HEK293 (cell line): Measurements from ENCODE around the gene GAA.

ENCODE experiments used
- CTCF ChIP-seq: fragments of 450-650 bp; formaldehyde crosslinking; IDR thresholded peaks from 2 replicates; pipeline ENCODE4 v1.5.1; 2016; ENCODE audit warnings: missing biosample characterization, missing genetic modification characterization
- REST ChIP-seq: fragments of 450-650 bp; formaldehyde crosslinking; IDR thresholded peaks from 2 replicates; pipeline ENCODE4 v1.5.1; 2016; ENCODE audit warnings: missing biosample characterization, missing genetic modification characterization
- ZBTB10 ChIP-seq: fragments of 450-650 bp; formaldehyde crosslinking; IDR thresholded peaks from 2 replicates; pipeline ENCODE4 v1.5.1; 2016; ENCODE audit warnings: missing biosample characterization, missing genetic modification characterization
- ZBTB11 ChIP-seq: fragments of 450-650 bp; formaldehyde crosslinking; conservative IDR thresholded peaks from 2 replicates; pipeline ENCODE4 v1.5.1; 2016; ENCODE audit warnings: low read depth, missing biosample characterization, missing genetic modification characterization
- ZFP3 ChIP-seq: fragments of 450-650 bp; formaldehyde crosslinking; IDR thresholded peaks from 2 replicates; pipeline ENCODE4 v1.5.1; 2016; ENCODE audit warnings: low read depth, missing biosample characterization, missing genetic modification characterization
- ZNF18 ChIP-seq: fragments of 450-650 bp; formaldehyde crosslinking; IDR thresholded peaks from 2 replicates; pipeline ENCODE4 v1.5.1; 2016; ENCODE audit warnings: missing biosample characterization, missing genetic modification characterization
- ZNF548 ChIP-seq: fragments of 450-650 bp; formaldehyde crosslinking; IDR thresholded peaks from 2 replicates; pipeline ENCODE4 v1.5.1; 2016; ENCODE audit warnings: missing biosample characterization, missing genetic modification characterization
- ZNF701 ChIP-seq: fragments of 450-650 bp; formaldehyde crosslinking; IDR thresholded peaks from 2 replicates; pipeline ENCODE4 v1.5.1; 2016; ENCODE audit warnings: missing biosample characterization, missing genetic modification characterization

GRCh38 chr17:80133626-80133970, 32.2 kb downstream of the GAA start:
- no peak for TF ChIP-seq CTCF (tag by site-specific recombination)
- TF ChIP-seq REST (tag by site-specific recombination) = no peak
- TF ChIP-seq ZBTB11 (tag by site-specific recombination) = no peak
- no peak for TF ChIP-seq ZNF18 (tag by site-specific recombination)
- TF ChIP-seq ZNF701 (tag by site-specific recombination) = no peak
- TF ChIP-seq ZFP3 (tag by site-specific recombination) = no peak
- no peak for TF ChIP-seq ZNF548 (tag by site-specific recombination)
- no peak for TF ChIP-seq ZBTB10 (tag by site-specific recombination)
